DOHH2 (cell line): Measurements from ENCODE around the gene STK33.

Experiments
- H3F3A ChIP-seq: fragments of 200-600 bp; sonication (generic), shearing (Covaris generic); 2 replicates; pipeline ENCODE4 v1.6.0; 2016; ENCODE audit warnings: antibody characterized with exemption, mild to moderate bottlenecking; ENCODE audit not compliant: control insufficient read depth, insufficient read depth
- H3K27ac ChIP-seq: fragments of 200-600 bp; sonication (generic); 2 replicates; pipeline ENCODE4 v1.5.1; 2014; ENCODE audit warnings: low read depth, mild to moderate bottlenecking, low read length, moderate library complexity
- H3K27me3 ChIP-seq: fragments of 200-600 bp; sonication (generic); 2 replicates; pipeline ENCODE4 v1.6.1; 2014; ENCODE audit warnings: mild to moderate bottlenecking, low read length, mixed read lengths; ENCODE audit not compliant: control insufficient read depth
- H3K36me3 ChIP-seq: fragments of 200-600 bp; sonication (generic); 2 replicates; pipeline ENCODE4 v1.6.1; 2014; ENCODE audit warnings: mild to moderate bottlenecking, low read length, moderate library complexity, mixed read lengths; ENCODE audit not compliant: control insufficient read depth
- H3K4me1 ChIP-seq: fragments of 200-600 bp; sonication (generic); 2 replicates; pipeline ENCODE4 v1.6.1; 2014; ENCODE audit warnings: mild to moderate bottlenecking, low read length, mixed read lengths; ENCODE audit not compliant: control insufficient read depth
- H3K4me2 ChIP-seq: fragments of 200-600 bp; sonication (generic); 2 replicates; pipeline ENCODE4 v1.6.0; 2014; ENCODE audit warnings: mild to moderate bottlenecking, low read length, moderate library complexity
- H3K4me3 ChIP-seq: fragments of 200-600 bp; sonication (generic); 2 replicates; pipeline ENCODE4 v1.5.1; 2014; ENCODE audit warnings: mild to moderate bottlenecking, low read length, mixed read lengths
- H3K79me2 ChIP-seq: fragments of 200-600 bp; sonication (generic); 2 replicates; pipeline ENCODE4 v1.6.1; 2014; ENCODE audit warnings: mild to moderate bottlenecking, low read length, mixed read lengths; ENCODE audit not compliant: control insufficient read depth
- H3K9me2 ChIP-seq: fragments of 200-600 bp; sonication (generic); replicated peaks from 2 replicates; pipeline ENCODE4 v1.6.1; 2014; ENCODE audit warnings: mild to moderate bottlenecking, low read length, mixed read lengths; ENCODE audit not compliant: control insufficient read depth
- H3K9me3 ChIP-seq: fragments of 200-600 bp; sonication (generic); 2 replicates; pipeline ENCODE4 v1.6.1; 2014; ENCODE audit warnings: antibody characterized with exemption, low read length, mixed read lengths; ENCODE audit not compliant: control insufficient read depth, insufficient read depth
- H4K20me1 ChIP-seq: fragments of 200-600 bp; sonication (generic); 2 replicates; pipeline ENCODE4 v1.6.0; 2014; ENCODE audit warnings: low read depth, mild to moderate bottlenecking, antibody characterized with exemption, low read length, moderate library complexity; ENCODE audit not compliant: control insufficient read depth, insufficient read depth
- EZH2phosphoT487 ChIP-seq: fragments of 200-600 bp; sonication (generic); IDR thresholded peaks from 2 replicates; pipeline ENCODE4 v1.6.1; 2017; ENCODE audit warnings: borderline replicate concordance, mild to moderate bottlenecking, antibody characterized with exemption, low read length, moderate library complexity, mixed read lengths
- TF ChIP-seq, protein P1 (sequence below): fragments of 200-600 bp; sonication (generic); IDR thresholded peaks from one replicate; pipeline ENCODE4 v1.5.1; 2014; ENCODE audit warnings: antibody characterized with exemption, mild to moderate bottlenecking, low read depth, low read length; ENCODE audit not compliant: poor library complexity, severe bottlenecking

STK33 gene

DNA sequence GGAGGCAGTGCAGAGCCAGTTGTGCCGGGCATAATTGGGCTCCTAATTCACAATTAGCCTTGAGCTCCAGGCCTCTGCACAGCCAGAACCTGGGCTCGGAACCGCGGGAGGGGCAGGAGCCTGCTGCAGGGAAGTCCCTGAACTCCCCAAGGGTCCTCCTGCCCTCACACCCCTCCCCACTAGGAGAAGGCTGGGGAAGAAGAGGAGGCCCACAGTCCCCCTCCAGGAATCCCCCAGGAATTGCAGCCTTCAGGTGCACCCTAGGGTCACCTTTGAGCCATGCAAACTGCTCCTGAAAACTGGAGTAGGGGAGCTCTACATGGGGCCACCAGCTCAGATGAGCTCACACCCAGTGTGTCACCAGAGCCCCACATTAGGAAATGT is 236.5 kb downstream of the STK33 start:
- no peaks in the 10 kb centered on the region for H3K79me2 ChIP-seq
- H3K27me3 ChIP-seq: peaks cover 29% of the 10 kb centered on the region
- H3K9me3 ChIP-seq: no peaks in the 10 kb centered on the region
- H3K4me2 ChIP-seq: no peak overlapping the region
- no peak for TF ChIP-seq EZH2phosphoT487
- TF ChIP-seq, protein P1, sequence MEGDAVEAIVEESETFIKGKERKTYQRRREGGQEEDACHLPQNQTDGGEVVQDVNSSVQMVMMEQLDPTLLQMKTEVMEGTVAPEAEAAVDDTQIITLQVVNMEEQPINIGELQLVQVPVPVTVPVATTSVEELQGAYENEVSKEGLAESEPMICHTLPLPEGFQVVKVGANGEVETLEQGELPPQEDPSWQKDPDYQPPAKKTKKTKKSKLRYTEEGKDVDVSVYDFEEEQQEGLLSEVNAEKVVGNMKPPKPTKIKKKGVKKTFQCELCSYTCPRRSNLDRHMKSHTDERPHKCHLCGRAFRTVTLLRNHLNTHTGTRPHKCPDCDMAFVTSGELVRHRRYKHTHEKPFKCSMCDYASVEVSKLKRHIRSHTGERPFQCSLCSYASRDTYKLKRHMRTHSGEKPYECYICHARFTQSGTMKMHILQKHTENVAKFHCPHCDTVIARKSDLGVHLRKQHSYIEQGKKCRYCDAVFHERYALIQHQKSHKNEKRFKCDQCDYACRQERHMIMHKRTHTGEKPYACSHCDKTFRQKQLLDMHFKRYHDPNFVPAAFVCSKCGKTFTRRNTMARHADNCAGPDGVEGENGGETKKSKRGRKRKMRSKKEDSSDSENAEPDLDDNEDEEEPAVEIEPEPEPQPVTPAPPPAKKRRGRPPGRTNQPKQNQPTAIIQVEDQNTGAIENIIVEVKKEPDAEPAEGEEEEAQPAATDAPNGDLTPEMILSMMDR: no peak
- H4K20me1 ChIP-seq: no peaks in the 10 kb centered on the region
- no peaks in the 10 kb centered on the region for H3F3A ChIP-seq
- H3K27ac ChIP-seq: no peak overlapping the region
- no peaks in the 10 kb centered on the region for H3K4me1 ChIP-seq
- no peak overlapping the region for H3K4me3 ChIP-seq
- no peaks in the 10 kb centered on the region for H3K9me2 ChIP-seq
- no peaks in the 10 kb centered on the region for H3K36me3 ChIP-seq

DNA sequence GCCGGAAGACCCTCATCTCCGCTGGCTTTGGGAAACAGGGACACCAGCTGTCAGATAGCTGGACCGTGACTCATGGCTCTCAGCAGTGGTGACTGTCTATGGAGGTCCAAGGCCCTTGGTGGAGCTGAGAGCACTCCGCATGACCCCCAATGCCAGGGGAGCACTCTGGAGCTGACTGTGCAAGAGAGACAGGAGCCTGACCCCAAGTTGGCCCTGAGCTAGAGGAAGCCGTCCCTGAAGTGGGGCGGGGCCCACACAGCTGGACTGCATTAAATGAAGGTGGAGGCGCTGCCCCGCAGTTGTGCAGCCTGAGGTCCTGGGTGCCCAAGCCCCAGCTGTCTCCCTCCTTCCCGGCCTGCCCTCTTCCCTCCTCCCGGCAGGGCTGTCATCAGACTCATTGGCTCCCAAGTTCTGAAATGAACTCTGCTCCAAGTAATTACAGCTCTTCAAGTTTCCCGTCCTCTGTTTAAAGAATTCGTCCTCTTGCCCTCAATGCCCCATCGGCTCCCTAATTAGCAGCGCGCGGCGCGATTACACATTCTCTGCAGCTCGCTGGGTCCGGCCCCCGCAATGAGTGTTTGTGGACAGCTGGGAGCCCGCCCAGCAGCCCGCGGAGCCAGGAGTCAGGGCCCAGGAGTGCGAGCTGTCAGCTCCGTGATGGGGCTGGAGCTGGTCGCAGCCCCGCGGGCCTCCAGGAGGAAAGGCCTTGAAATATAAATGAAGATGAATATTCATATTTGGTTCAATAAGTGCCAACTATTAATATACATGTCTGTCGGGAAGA is 237.1 kb downstream of the STK33 start:
- Histone ChIP-seq H3K9me2 (no peaks in the 10 kb centered on the region), H3K27me3 (peaks cover 29% of the 10 kb centered on the region), H3F3A (no peaks in the 10 kb centered on the region), H3K79me2 (no peaks in the 10 kb centered on the region), H3K4me2 (no peak overlapping the region), H3K9me3 (no peaks in the 10 kb centered on the region), H3K4me3 (no peak overlapping the region), H3K27ac (no peak overlapping the region), H4K20me1 (no peaks in the 10 kb centered on the region), H3K36me3 (no peaks in the 10 kb centered on the region), H3K4me1 (no peaks in the 10 kb centered on the region)
- TF ChIP-seq, protein P1: no peak
- no peak for TF ChIP-seq EZH2phosphoT487

GRCh38 chr11:8356216-8356615 is 237.8 kb downstream of the STK33 start:
- Histone ChIP-seq H4K20me1 (no peaks in the 10 kb centered on the region), H3F3A (no peaks in the 10 kb centered on the region), H3K36me3 (no peaks in the 10 kb centered on the region), H3K27me3 (peaks cover 29% of the 10 kb centered on the region), H3K4me3 (no peak overlapping the region), H3K4me2 (no peak overlapping the region), H3K9me3 (no peaks in the 10 kb centered on the region), H3K27ac (no peak overlapping the region), H3K79me2 (no peaks in the 10 kb centered on the region), H3K4me1 (no peaks in the 10 kb centered on the region), H3K9me2 (no peaks in the 10 kb centered on the region)
- TF ChIP-seq EZH2phosphoT487: no peak
- TF ChIP-seq, protein P1: no peak
